HG03095 (cell line): Measurements from ENCODE around the gene NIPBL.
"Not testable (repeated sequence)": the region's sequence is repeated elsewhere in the genome, so short reads cannot be mapped to it uniquely, and the experiment has no call there.

Experiments
- ATAC-seq: cut with Tn5 transposase; IDR thresholded peaks from one replicate; pipeline ENCODE4 v1.9.1; 2021; ENCODE audit warnings: moderate library complexity; ENCODE audit not compliant: unreplicated experiment

NIPBL gene

DNA sequence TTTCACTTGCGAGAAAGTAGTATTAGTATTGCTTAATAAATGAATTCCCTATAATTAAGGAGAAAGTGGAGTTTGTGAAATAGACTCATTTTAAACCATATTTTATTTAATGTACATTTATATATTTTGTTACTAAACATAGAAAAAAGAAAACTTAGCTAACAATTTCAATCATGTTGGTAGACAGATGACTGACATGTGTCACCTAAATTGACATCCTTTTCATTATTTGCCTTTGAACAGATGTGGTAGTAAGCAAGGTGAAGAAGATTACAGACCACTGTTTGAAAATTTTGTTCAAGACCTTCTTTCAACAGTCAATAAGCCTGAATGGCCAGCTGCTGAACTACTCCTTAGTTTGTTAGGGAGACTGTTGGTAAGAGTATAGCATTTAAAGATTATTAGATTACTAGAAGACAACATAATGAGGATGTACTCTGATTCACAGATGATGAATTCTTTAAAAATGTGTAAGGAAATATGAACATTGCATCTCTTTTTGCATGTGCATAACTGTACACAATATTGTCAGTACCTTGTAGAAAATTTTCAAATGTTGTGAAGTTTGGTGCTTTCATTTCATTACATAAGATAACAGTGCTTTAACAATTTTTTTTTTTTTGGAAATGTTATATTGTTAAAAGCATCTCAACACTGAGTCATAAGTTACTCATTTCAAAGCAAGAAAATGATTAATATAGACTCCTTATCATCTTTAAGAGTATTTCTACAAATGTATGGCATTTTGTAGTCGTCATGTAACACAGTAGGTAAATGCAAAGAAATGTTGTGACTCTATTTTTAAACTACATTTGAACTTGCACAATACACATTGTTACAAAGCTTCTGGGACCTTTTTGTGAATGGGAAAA lies 139.5 kb downstream of the NIPBL start:
- ATAC-seq: no peak

DNA sequence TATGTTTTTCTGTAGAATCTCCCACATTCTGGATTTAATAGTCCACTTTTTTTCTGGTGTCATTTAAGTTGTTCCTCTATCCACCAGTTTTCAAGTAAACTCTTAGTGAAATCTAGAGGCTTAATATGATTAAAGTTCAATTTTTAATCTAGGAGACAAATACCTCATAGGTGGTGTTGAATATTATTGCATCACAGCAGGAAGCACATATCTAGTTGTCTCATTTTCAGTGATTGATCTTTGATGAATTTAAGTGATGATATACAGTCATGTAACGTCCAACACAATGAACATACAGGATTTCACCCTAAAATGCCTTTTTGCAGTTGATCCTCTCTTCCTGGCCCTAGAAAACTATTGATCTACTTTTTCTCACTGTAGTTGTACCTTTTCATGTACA lies 152.3 kb downstream of the NIPBL start:
- no peak for ATAC-seq

GRCh38 chr5:37029436-37029835 lies 152.9 kb downstream of the NIPBL start:
- no peak for ATAC-seq

DNA sequence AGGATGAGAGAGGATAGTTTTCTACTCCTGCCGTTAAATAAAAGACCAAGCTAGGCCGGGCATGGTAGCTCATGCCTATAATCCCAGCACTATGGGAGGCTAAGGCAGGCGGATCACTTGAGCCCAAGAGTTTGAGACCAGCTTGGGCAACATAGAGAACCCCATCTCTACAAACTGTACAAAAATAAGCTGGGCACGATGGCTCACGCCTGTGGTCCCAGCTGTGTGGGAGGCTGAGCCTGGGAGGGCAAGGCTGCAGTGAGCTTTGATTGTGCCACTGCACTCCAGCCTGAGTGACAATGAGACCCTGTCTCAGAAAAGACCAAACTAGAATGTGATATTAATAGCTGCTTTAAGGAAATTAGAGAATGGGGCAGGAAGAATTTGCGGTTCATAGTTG lies 158.4 kb downstream of the NIPBL start:
- ATAC-seq: no peak

- ATAC-seq: no peak
These were observed 161.3 kb downstream of the NIPBL start for GRCh38 chr5:37037840-37038239.

- no peak for ATAC-seq
These were observed 163.3 kb downstream of the NIPBL start for GRCh38 chr5:37039824-37040223.

DNA sequence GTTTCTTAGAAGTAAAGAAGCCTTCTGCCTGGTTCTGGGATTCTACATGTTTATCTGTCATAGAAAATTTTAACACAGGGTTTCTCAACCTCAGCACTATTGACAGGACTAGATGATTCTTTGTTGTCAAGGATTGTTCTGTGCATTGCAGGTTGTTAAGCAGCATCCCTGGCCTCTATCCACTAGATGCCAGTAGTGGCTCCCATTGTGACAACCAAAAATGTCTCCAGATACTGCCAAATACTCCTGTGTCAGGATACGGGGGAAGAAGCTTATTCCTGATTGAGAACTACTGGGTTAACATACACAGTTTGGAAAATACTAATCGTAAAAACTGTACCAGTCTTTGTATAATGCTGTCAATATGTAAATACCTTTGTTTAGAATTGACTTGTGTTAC lies 167.1 kb downstream of the NIPBL start:
- no peak for ATAC-seq

- no peak for ATAC-seq
These were observed 167.6 kb downstream of the NIPBL start for GRCh38 chr5:37044120-37044519.

DNA sequence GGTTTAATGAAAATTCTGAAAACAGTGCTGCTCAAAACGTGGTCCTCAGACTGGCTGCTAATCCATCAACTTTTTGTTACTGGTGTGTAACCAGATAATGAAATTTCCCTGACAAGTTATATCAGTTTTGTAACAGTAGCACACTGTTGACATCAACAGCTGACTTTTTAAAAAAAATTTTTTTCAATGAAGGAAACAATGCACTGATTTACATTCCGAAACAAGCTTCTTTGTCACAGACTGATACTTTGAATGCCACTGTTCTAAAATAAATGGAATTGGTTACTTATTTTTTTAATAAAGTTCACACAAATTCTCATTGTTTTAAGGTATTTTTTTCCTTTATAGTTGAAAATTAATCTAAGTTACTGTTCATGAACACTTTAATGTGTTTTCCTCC lies 169.1 kb downstream of the NIPBL start:
- no peak for ATAC-seq

GRCh38 chr5:37047947-37048346 lies 171.4 kb downstream of the NIPBL start:
- no peak for ATAC-seq

GRCh38 chr5:37054391-37054790 lies 177.8 kb downstream of the NIPBL start:
- no peak for ATAC-seq

DNA sequence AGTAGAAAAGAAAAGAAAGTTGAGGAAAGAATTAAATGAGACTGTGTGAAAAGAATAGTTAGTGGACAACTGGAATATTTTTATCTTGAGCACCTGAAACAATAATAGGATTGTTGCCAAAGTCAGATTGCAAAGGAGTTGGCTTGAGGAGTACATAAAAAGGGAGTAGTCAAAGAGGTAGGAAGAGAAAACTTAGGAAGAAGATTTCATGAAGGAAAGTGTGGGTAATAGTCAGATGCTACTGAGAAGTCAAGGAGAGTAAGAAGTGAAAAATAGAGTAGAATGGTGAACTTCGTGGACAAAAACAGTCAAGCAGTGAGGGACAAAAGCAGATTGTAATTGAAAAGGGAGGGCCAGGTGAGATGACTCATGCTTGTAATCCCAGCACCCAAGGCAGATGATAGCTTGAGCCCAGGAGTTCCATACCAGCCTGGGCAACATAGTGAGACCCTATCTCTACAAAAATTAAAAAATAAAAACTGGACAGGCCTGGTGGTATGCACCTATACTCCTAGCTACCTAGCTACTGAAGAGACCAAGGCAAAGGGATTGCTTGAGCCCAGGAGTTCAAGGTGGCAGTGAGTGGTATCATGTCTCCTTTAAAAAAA lies 178.9 kb downstream of the NIPBL start:
- ATAC-seq: no peak

DNA sequence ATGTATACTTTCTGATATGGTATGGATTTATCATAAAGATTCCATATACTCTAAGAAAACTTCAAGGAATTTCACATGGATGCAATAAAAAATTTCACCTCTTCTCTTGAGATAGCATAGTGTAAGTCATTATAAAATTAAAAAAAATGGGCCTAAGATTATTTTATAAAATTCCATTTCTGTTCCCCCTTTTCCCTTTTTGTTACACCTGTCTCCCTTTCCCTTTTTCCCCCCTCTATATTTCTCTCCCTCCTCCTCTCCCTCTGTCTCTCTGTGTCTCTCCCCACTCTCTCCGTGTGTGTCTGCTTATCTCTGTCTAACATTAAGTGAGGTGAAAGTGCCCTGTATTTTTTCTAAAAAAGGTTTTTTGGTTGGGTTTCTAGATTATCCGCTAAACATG lies 180.2 kb downstream of the NIPBL start:
- ATAC-seq: no peak

DNA sequence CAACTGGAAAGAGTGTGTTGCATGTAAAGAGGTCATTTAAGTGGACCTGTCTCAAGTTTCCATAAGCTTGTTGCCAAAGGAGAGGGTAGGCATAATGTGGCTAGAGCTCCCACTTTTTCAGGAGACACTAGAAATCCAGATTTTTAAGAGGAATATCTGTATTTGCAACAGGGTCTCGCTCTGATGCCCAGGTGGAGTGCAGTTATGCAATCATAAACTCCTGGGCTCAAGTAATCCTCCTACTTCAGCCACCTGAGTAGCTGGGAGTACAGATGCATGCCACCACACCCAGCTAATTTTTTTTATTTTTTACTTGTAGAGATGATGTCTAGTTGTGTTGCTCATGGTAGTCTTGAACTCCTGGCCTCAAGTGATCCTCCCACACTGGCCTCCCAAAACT lies 183.5 kb downstream of the NIPBL start:
- no peak for ATAC-seq

GRCh38 chr5:37063739-37064138 lies 187.2 kb downstream of the NIPBL start:
- ATAC-seq: no peak

GRCh38 chr5:37064442-37064841 lies 187.9 kb downstream of the NIPBL start:
- no peak for ATAC-seq

DNA sequence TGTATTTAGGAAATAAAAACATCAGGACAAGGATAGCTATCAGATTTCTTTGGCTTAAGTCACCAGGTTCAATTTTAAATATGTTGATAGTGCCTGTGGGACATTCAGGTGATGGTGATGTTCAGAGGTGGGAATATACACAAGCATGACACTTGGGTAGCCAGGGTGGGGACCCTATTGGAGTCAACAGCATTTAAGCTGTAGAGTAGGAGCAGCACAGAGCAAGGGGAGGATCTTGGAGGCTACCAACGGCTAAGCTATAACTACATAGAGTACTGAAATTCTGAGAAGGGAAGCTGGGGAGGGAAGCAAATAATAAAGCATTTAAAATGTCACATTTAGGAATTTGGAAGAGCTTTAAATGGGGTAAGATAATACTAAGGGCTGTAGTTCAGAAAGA lies 194.9 kb downstream of the NIPBL start:
- ATAC-seq: no peak

- ATAC-seq: no peak
These were observed 195.5 kb downstream of the NIPBL start for GRCh38 chr5:37071901-37072581.

DNA sequence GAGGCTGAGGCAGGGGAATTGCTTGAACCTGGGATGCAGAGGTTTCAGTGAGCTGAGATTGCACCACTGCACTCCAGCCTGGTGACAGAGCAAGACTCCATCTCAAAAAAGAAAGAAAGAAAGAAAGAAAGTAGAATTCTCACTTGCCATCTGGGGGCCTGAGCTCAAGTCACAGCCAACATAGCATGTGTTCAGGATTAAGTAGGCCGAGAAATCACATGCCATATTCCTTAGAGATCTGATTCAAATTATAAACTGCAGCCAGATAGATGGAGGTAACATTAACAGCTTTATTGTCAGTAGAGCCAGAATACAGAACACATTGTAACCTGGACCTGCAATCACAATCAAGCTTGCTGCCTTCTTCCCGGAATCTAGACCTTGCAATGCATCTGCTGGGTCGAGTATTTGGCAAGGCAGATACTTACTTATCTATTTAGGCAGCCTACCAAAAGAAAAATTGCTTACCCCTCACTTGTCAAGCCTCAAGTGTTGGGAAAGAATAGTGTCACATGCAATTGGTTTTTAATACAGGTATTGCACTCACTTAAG lies 198.9 kb downstream of the NIPBL start:
- no peak for ATAC-seq

GRCh38 chr5:37077146-37077545 lies 200.6 kb downstream of the NIPBL start:
- ATAC-seq: no peak

GRCh38 chr5:37080697-37081096 lies 204.1 kb downstream of the NIPBL start:
- no peak for ATAC-seq

DNA sequence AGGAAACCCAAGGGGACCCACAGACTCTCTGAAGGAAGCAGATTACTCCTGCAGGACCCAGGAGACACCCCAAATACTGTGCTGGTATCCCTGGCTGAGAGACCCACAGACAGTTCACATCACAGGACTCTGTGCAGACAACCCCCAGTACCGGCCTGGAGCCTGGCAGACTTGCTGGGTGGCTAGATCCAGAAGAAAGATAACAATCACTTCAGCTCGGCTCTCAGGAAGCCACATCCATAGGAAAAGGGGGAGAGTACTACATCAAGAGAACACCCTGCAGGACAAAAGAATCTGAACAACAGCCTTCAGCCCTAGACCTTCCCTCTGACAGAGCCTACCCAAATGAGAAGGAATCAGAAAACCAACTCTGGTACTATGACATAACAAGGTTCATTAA lies 206.4 kb downstream of the NIPBL start:
- ATAC-seq: not testable (repeated sequence)
